Hepatocyte (in vitro differentiated cells): Measurements from ENCODE around the gene ERICH6. TPM values are rescaled to one million over a fixed set of nuclear protein-coding genes. Genes with fewer than 3 reads are reported as not detected.

Experiments
- DNase-seq: peaks from one replicate; pipeline ENCODE4 v3.0.0-alpha.2; 2016; ENCODE audit warnings: low spot score
- H2AFZ ChIP-seq: fragments of 200-600 bp; sonication (generic); 2 replicates; pipeline ENCODE4 v1.6.0; 2016; ENCODE audit warnings: antibody characterized with exemption, mild to moderate bottlenecking
- H3K27ac ChIP-seq: fragments of 200-600 bp; sonication (generic); 2 replicates; pipeline ENCODE4 v1.5.1; 2016; ENCODE audit warnings: mild to moderate bottlenecking
- H3K27me3 ChIP-seq: fragments of 200-600 bp; sonication (generic); 2 replicates; pipeline ENCODE4 v1.6.1; 2016
- H3K36me3 ChIP-seq: fragments of 200-600 bp; sonication (generic); replicated peaks from 2 replicates; pipeline ENCODE4 v1.5.1; 2016; ENCODE audit warnings: low read depth; ENCODE audit not compliant: insufficient read depth
- H3K4me1 ChIP-seq: fragments of 200-600 bp; sonication (generic); 2 replicates; pipeline ENCODE4 v1.5.1; 2016; ENCODE audit warnings: mild to moderate bottlenecking, moderate library complexity; ENCODE audit not compliant: insufficient read depth
- H3K4me2 ChIP-seq: fragments of 200-600 bp; sonication (generic); 2 replicates; pipeline ENCODE4 v1.6.0; 2016
- H3K4me3 ChIP-seq: fragments of 200-600 bp; sonication (generic); 2 replicates; pipeline ENCODE4 v1.5.1; 2016; ENCODE audit warnings: mild to moderate bottlenecking
- H3K79me2 ChIP-seq: fragments of 200-600 bp; sonication (generic); 2 replicates; pipeline ENCODE4 v1.6.0; 2017; ENCODE audit warnings: mild to moderate bottlenecking
- H3K9me2 ChIP-seq: fragments of 200-600 bp; sonication (generic); replicated peaks from 2 replicates; pipeline ENCODE4 v1.6.0; 2017; ENCODE audit warnings: mild to moderate bottlenecking; ENCODE audit not compliant: insufficient read depth
- H3K9me3 ChIP-seq: fragments of 200-600 bp; sonication (generic); 2 replicates; pipeline ENCODE4 v1.5.1; 2016; ENCODE audit warnings: low read depth, mild to moderate bottlenecking
- H4K20me1 ChIP-seq: fragments of 200-600 bp; sonication (generic); 2 replicates; pipeline ENCODE4 v1.6.0; 2016; ENCODE audit warnings: mild to moderate bottlenecking; ENCODE audit not compliant: insufficient read depth, poor library complexity, severe bottlenecking
- EZH2 ChIP-seq: fragments of 200-600 bp; sonication (generic); IDR thresholded peaks from 2 replicates; pipeline ENCODE4 v1.6.1; 2016; ENCODE audit warnings: antibody characterized with exemption, mild to moderate bottlenecking, borderline replicate concordance
- EZH2phosphoT487 ChIP-seq: fragments of 200-600 bp; sonication (generic); IDR thresholded peaks from one replicate; pipeline ENCODE4 v1.6.1; 2018; ENCODE audit warnings: antibody characterized with exemption, mild to moderate bottlenecking, low read depth, moderate library complexity; ENCODE audit not compliant: unreplicated experiment, severe bottlenecking
- WGBS: methylation state at CpG from one replicate; pipeline ENCODE4 v1.1.6; 2016; ENCODE audit warnings: low lambda C conversion rate; ENCODE audit errors: missing lambda C conversion rate; 5-methylcytosine and 5-hydroxymethylcytosine counted together
- polyA plus RNA-seq: library from polyadenylated mRNA; unstranded; fragments of >200 nt; fragmentation: Nextera tagmentation; extraction: Ambion mirVana; gene quantifications from 2 replicates; pipeline ENCODE4 v1.2.1, GENCODE V29; 2016
- total RNA-seq: library from RNA; depleted of rRNA; stranded (reverse); fragments of >200 nt; gene quantifications from 2 replicates; pipeline ENCODE4 v1.2.3, GENCODE V29; 2014
- TF ChIP-seq, protein P1 (sequence below): fragments of 200-600 bp; sonication (generic); IDR thresholded peaks from 2 replicates; pipeline ENCODE4 v1.5.1; 2016; ENCODE audit warnings: antibody characterized with exemption, mild to moderate bottlenecking; ENCODE audit not compliant: poor library complexity

ERICH6 gene
- total and polyA plus RNA-seq, 2 experiments from 2014 or later: not detected

DNA sequence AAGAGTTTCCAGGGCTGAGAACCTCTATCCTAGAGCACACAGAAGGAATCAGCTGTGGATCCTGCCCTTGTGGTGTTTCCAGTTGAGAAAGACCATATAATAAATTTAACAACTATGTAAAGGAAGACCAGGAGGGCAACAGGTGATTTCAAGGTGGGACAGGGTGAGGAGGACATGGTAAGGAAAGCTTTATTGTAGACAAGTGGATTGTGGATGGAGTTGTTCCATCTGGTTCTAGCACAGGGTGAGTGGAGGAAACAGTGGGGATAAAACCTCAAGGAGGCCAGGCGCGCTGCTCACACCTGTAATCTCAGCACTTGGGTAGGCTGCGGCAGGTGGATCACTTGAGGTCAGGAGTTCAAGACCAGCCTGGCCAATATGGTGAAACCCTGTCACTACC lies 42.1 kb upstream of the ERICH6 start:
- Histone ChIP-seq H3K4me2 (no peak overlapping the region), H3K9me2 (no peaks in the 10 kb centered on the region), H3K9me3 (no peaks in the 10 kb centered on the region), H3K27ac (no peak overlapping the region), H3K36me3 (no peaks in the 10 kb centered on the region), H2AFZ (no peak overlapping the region), H3K4me3 (no peak overlapping the region), H3K27me3 (no peaks in the 10 kb centered on the region), H4K20me1 (peaks cover 17% of the 10 kb centered on the region), H3K4me1 (peaks cover 44% of the 10 kb centered on the region), H3K79me2 (peaks cover 99% of the 10 kb centered on the region)
- TF ChIP-seq EZH2 (no peak), EZH2phosphoT487 (no peak)
- TF ChIP-seq, protein P1, sequence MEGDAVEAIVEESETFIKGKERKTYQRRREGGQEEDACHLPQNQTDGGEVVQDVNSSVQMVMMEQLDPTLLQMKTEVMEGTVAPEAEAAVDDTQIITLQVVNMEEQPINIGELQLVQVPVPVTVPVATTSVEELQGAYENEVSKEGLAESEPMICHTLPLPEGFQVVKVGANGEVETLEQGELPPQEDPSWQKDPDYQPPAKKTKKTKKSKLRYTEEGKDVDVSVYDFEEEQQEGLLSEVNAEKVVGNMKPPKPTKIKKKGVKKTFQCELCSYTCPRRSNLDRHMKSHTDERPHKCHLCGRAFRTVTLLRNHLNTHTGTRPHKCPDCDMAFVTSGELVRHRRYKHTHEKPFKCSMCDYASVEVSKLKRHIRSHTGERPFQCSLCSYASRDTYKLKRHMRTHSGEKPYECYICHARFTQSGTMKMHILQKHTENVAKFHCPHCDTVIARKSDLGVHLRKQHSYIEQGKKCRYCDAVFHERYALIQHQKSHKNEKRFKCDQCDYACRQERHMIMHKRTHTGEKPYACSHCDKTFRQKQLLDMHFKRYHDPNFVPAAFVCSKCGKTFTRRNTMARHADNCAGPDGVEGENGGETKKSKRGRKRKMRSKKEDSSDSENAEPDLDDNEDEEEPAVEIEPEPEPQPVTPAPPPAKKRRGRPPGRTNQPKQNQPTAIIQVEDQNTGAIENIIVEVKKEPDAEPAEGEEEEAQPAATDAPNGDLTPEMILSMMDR: no peak
- 98% methylated on average over 3 of the region's 3 CpGs for WGBS
- DNase-seq: no peak

DNA sequence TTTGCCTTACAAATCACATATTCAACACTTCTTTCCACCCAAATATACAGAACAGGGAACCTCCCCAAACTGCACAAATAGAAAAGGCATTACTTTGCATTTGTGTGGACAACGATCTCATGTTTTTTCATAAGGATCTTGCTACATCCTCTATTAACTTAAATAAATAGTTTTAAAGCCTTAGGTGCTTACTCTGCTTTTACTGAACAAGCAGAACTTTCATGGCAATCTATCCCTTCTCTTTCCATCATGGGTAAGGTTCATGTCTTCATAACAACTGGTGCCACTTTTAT lies 41.1 kb upstream of the ERICH6 start:
- Histone ChIP-seq H3K9me3 (no peaks in the 10 kb centered on the region), H3K4me3 (no peak overlapping the region), H3K27ac (peak overlapping the region; percentile 22), H3K36me3 (no peaks in the 10 kb centered on the region), H3K27me3 (no peaks in the 10 kb centered on the region), H3K79me2 (peaks cover 98% of the 10 kb centered on the region), H2AFZ (no peak overlapping the region), H3K4me1 (peaks cover 47% of the 10 kb centered on the region), H3K9me2 (no peaks in the 10 kb centered on the region), H3K4me2 (no peak overlapping the region), H4K20me1 (peaks cover 11% of the 10 kb centered on the region)
- WGBS: 59% methylated on average over 1 of the region's 1 CpG
- no peak for TF ChIP-seq EZH2
- TF ChIP-seq EZH2phosphoT487: no peak
- TF ChIP-seq, protein P1: no peak
- DNase-seq: no peak

DNA sequence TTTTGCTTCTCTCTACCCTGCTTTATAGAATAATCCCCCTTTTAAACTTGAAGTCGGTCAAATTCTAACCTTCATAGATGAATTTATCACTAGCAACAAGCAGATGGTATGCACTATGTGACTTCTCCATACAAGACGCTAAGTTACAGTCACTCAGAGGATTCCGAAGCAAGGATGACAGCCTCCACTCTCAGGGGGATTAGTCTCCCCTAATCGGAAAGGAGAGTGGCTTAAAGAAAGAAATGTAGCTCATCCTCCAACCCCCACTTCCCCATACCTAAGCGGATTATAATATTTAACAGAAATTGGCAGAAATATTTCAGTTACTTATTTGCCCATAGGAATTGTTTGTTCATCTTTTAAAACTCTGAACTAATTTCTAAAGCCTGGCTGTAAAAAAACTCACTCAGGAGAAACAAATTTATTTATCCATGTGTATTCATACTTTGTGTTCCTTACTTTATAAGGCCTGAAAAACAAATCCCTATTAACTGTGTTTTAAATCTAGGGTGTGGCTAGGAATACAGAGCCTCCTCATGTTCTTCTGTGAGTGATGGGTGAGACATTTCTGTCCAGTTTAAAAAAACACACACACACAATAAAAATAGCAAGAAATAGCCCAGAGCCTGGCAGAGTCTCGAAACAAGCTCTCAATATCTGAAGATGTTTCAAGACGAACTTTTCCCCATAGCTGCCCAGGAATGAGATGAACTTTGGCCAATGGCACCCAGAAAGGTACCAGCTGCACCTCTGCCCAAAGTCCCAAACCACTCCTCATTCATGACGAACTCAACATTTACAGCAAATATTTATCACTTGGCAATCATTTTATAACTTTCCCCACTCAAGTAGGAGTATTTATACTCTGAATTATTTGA lies 40.6 kb upstream of the ERICH6 start:
- Histone ChIP-seq H3K9me2 (no peaks in the 10 kb centered on the region), H3K9me3 (no peaks in the 10 kb centered on the region), H2AFZ (no peak overlapping the region), H3K4me2 (no peak overlapping the region), H3K4me3 (no peak overlapping the region), H3K79me2 (peaks cover 94% of the 10 kb centered on the region), H3K4me1 (peaks cover 46% of the 10 kb centered on the region), H3K27ac (peak overlapping the region; percentile 22), H4K20me1 (peaks cover 11% of the 10 kb centered on the region), H3K36me3 (no peaks in the 10 kb centered on the region), H3K27me3 (no peaks in the 10 kb centered on the region)
- TF ChIP-seq, protein P1: no peak
- no peak for TF ChIP-seq EZH2phosphoT487
- TF ChIP-seq EZH2: no peak
- 69% methylated on average over 8 of the region's 8 CpGs for WGBS
- no peak for DNase-seq
